ENCODE data around the gene GJD2.

DNA sequence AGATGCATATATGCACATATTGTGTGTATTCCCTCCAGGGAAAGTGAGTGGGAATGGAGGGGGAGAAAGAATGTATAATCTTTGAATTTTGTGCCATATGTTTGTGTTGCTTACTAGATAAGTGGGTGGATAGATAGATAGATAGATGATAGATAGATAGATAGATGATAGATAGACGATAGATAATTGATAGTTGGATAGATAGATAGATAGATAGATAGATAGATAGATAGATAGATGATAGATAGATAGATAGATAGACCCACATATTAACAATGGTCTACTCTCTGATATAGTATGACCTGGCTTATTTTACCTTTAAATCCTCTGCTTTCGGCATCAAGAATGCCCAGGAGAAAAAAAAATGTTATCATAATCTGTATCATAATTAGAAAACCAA, 21.2 kb downstream of the GJD2 start:
- no peak for TF ChIP-seq GATA3 (IDR thresholded peaks at IDR 0.05; ENCODE audit: low read depth, low read length)
- TF ChIP-seq GATA2 (IDR thresholded peaks at IDR 0.05; ENCODE audit: low read depth, low read length): no peak

Measured in SH-SY5Y (cell line).